IPS-11a (cell line): ENCODE measurements around the gene SERPINB11.
"Not testable (repeated sequence)": the region's sequence is repeated elsewhere in the genome, so short reads cannot be mapped to it uniquely, and the experiment has no call there.

Experiments used
- H3K4me3 ChIP-seq: one replicate; pipeline ENCODE4 v1.5.1; 2013; ENCODE audit warnings: low read depth, low read length, control low read depth

The SERPINB11 gene, protein sequence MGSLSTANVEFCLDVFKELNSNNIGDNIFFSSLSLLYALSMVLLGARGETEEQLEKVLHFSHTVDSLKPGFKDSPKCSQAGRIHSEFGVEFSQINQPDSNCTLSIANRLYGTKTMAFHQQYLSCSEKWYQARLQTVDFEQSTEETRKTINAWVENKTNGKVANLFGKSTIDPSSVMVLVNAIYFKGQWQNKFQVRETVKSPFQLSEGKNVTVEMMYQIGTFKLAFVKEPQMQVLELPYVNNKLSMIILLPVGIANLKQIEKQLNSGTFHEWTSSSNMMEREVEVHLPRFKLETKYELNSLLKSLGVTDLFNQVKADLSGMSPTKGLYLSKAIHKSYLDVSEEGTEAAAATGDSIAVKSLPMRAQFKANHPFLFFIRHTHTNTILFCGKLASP

DNA sequence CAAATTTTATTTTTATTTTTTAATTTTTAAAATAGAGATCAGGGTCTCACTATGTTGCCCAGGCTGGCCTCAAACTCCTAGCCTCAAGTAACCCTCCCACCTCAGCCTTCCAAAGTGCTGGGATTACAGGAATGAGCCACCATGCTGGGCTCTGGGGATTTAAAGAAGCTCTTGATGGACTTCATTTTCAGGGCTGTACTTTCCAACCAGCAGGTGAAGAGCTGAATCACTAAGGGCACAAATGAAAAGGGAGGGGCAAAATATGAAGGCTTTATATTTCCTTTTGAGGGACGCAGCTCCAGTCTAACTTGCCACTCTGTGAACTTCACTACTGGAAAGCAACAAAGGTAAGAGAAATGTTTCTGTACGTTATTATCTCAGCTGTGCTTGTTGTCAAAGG, at the start of gene SERPINB11:
SERPINB11 (plus strand) TSS at position 301 of the 400 bp plus-strand sequence. CDS start 7,234 bp downstream, outside the sequence.
- H3K4me3 ChIP-seq: no peak within 1 kb of the TSS

DNA sequence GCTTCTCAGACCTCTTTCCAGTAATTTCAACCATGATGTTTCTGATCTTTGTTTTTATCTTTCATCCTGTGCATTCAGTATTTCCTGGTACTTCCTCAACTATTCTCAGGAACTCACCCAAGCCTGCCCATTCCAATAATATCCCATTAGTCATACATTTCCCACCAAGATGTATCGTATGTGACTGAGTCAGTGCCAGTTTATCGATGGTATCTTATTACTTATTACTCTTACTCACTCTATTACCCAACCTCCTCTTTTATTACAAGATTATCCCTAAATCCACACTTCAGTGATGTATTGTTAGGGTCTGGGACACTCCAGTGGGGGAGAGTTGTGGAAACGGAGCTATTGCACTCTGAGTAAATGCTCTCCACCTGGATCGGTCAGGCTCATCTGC, 43.8 kb upstream of the SERPINB11 start:
- not testable (repeated sequence) for H3K4me3 ChIP-seq

DNA sequence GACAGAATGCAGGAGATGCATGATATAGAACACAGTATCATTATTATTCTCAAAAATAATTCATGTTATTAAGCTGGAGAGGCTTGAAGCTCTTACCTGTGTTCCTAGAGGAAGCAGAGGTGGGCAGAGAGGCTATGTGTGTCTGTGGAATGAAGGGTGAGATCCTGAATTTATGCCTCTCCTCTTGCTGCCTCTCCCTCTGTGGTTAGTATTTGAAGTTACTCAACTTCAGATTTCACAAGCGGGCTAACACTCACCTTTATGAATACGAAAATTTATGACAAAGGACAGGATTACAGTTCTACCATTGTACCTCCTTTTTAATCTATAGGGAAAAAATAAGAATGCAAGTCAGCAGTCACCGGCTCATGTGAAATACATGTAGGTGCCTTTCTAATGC, 41.0 kb upstream of the SERPINB11 start, which contains the start of gene SERPINB3:
SERPINB3 (minus strand) TSS at position 144 of the 400 bp plus-strand sequence. CDS start 677 bp downstream, outside the sequence.
- H3K4me3 ChIP-seq: not testable (repeated sequence)

DNA sequence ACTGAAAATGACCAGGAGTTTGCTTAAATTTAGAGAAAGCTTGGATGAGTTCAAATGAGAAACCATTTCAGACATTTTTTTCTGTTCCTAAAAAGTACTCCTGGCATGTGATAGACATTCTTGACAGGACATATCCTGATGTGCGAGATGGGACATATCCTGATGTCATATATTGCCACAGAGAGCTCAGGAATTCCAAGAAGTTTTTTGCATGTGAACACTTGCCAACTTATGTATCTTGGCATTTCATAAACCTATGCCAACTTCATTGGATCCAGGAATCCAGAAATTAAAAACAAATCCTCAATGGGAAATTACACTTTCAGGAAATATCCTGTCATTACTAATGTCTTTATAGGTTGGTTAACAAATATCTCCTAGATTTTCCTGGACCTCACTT, 38.2 kb upstream of the SERPINB11 start:
- H3K4me3 ChIP-seq: no peak overlapping the region

DNA sequence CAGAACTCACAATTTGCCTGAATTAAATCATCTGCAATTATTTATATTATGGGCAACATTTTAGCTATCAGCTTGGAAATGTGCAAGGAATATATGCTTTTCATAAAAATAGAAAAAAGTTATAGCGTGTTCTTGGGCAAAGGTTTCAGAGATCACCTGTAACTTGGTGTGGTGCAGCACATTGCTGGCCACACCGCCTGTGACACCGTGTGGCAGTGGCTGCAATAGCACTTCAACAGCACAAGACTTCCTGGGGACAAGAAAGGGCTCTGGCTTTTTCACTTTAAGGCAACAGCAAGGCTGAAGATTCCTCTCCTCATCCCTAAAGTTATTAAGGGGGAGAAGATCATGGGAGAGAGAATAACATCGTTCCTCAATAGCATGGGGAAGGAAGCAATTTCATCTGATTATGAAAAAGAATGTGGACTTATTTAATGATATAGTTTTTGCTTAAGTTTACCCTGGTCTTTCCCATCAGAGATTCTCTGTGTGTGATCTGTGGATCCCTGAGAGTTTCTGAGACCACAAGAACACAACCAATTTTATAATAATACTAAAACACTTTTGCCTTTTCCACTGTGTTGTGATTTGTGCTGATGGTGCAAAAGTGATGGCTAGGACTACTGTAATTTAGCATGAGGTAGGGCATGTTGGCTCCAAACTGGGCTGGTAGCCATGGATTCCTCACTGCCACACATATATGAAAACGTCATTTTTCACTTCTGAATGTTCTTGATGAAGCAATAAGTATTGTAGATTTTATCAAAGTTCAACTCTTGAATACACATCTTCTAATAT, 26.0 kb upstream of the SERPINB11 start:
- no peak overlapping the region for H3K4me3 ChIP-seq

DNA sequence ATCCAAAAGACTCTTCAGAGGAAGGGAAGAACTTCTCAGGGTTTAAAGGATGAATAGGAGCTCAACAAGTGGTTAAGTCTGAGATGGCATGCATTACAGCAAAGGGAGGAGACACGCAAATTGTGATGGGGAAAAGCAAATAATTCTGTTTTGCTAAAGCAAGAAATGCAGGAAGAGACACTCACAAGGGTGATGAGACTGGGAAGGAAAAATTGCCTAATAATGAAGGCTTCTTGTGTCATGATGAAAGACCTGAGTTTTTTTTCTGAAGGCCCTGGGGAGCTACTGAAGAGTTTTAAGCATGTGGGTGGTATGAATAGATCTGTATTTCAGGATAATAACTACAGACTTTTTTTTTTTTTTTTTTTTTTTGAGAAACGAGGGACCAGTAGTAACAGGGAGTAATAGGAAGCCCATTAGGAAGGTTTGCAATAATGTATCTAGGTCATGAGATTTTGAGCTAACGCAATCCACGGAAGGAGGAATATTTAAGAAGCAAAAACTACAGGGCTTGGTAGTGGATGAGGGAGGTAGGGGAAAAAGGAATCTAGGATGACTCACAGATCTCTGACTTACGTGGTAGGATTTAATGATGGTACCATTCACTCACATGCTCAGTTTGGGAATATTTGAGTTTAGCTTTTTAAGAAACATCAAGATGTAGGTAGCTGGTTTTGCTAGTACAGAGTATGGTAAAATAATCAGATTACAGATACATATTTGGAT, 25.1 kb upstream of the SERPINB11 start:
- H3K4me3 ChIP-seq: no peak overlapping the region

DNA sequence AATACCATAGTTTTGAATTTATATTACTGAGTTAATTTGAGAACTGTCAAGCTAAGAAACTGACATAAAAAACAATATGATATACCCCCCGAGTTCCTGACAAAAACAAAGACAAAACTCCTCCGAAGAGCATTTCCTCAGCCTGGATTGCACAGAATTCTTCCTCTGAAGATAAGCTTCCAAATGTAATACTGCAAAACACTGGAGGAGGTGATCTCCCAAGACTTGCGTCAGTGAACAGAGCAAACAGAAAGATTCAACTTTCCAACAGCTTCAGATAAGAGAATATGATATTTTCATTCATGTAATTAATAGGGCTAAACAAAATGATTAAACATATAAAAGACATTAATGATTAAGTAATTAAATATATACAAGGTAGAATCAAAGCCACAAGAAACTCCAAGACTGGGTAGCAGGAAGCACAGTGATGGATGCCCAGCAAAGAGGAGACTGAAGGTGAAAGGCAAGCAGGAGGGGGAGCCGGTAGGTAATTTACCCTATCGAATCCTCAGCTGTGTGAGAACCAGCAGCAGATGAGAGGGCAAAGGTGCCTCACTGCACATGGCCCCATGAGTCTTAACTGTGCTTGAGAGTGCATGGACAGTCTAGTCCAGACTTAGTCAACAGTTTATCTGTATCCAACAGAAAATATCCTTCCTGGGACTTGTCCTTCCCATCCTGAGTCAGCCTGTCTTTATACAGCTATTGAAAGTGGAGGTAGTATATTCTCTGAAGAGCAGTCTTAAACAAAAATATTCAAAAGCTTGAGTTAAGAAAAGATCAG, 22.7 kb upstream of the SERPINB11 start:
- no peak overlapping the region for H3K4me3 ChIP-seq

DNA sequence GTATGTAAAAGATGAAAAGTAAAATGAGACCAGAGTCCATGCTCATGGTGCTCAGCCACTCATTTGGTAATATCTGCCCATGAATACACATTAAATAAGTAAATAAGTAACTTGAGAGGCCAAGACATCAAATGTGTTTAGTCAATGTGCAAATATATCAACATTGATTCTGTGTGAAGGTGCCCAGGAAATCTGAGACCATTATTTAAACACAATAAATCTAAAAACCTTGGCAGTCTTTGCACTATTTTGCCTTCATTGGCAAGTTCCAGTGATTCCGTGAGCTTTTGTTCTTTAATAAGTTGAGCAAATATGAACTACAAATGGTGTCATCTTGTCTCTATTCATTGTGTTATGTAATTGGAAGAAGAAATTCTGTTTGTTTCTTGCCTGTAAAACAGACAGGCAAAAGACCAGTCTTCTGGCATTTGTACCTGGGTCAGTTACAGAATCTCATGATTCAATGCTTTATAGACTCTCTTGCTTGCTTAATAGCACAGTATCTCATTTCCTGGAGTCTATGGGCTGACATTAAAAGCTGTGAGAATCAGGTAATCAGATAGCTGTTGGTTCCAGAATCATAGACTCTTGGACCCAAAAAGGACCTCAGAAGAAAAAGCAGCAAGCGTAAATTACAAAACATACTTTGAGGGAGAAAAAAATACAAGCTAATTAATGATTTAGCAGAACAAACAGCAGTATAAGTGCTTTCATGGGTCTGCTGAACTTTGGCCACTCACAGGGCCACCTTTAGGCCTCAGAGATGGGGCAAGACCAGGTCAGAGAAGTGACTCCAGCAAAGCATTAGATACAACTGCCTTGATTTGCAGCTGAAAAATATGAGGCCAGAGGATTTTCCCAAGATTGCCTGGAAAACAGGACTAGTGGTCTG, 21.1 kb upstream of the SERPINB11 start:
- no peak overlapping the region for H3K4me3 ChIP-seq

DNA sequence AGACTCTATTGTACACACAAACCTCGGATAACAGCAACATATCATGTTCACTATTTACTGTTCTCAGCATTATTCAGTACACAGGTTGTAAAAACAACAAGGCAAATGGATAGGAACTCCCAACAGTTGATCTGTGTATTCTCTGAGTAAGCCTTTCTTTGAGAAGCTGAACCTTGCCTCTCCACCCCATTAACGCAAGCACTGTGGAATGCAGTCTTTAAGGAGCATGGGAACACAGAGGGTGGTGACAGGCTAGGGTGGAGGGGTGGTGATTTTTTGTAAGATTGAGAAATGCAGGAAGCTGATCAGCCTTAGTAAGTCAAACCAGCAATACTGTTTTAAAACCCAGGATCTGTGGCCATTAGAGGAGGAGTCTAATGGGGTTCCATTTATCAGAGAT, 19.6 kb upstream of the SERPINB11 start:
- H3K4me3 ChIP-seq: no peak overlapping the region

DNA sequence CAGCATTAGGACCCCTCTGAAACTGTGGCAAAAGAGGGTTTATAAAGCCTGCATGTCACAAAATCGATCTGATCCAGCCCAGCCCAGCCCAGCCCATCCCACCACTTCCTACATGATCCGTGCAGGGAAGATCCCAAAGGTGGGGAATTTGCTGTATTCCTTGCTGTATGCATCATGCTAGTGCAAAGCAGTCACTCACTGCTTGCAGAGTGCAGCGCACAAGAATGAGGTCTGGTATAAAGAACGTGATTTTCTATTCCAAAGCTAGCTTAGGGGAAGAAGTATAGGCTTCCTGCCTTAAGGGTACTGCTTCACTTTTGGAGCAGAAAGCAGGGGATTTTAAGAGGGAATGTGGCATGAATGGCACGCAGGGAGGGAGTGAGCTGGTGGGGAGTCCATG, 18.9 kb upstream of the SERPINB11 start:
- H3K4me3 ChIP-seq: no peak overlapping the region

DNA sequence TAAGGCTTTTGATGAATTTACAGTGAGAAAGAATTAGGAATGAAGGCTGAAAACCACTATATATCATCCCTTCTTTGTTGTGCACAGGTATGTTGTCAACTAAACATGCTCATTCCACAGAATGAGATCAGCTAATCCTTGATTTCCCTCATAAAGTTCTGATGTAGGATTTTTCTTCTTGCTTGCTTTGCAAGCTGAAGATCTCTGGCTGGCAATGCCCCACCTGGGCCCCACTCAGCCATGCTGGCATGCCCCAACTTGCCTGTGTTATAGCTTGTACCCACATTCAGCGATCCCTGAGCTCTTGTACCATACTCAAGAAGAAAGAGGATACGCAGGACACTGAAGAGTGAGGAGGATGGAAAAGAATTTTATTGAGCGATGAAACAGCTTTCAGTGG, 18.0 kb upstream of the SERPINB11 start:
- no peak overlapping the region for H3K4me3 ChIP-seq

DNA sequence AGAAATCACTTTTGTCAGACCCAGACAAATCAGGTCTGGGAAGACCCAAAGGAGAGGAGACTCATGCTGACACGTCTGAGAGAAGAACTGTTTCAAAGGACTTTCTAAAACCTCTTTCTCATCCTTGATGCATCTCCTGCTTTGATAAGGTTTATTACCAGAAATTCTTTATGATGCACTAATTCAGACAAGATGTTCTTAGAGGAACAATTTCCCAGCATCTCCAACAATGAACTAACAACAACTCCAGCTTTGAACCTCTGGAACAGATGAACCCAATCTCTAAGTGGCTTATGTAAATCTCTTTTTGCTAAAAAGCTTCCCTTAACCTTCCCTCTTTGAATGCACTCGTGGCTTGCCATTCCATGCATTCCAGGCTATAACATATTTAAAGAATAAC, 15.9 kb upstream of the SERPINB11 start:
- no peak overlapping the region for H3K4me3 ChIP-seq

DNA sequence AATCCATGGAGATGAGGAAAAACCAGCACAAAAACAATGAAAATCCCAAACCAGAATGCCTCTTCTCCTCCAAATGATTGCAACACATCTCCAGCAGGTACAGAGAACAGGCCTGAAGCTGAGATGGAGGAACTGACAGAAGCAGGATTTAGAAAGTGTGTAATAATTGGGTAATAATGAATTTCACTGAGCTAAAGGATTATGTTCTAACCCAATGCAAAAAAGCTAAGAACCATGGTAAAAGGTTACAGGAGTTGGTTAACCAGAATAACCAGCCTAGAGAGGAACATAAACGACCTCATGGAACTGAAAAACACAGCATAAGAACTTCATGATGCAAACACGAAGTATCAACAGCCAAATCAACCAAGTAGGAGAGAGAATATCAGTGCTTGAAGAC, 13.7 kb upstream of the SERPINB11 start:
- H3K4me3 ChIP-seq: no peak overlapping the region

DNA sequence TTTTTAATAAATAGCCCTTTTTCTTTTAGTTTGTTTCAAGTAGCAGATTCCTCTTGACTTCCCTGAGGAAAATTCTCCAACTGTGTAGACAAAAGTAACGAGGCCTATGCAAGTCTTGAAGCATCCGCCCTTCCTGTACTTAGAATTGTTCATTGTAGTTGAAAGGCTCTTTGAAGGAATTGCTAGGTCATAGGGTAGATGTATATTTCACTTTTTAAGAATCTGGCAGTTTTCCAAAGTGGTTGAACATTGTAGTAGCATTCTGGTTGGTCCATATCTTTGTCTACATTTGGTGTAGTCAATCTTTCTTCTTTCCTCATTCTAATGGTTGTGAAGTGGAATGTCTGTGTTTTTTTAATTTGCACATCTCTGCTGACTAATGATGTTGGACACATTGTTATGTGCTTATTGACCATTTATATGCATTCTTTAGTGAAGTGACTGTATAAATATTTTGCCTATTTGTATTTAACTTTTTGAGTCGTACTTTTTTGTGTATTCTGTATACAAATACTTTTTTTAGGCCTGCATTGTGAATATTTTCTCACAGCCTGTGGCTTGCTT, 5.6 kb upstream of the SERPINB11 start:
- H3K4me3 ChIP-seq: no peak overlapping the region

DNA sequence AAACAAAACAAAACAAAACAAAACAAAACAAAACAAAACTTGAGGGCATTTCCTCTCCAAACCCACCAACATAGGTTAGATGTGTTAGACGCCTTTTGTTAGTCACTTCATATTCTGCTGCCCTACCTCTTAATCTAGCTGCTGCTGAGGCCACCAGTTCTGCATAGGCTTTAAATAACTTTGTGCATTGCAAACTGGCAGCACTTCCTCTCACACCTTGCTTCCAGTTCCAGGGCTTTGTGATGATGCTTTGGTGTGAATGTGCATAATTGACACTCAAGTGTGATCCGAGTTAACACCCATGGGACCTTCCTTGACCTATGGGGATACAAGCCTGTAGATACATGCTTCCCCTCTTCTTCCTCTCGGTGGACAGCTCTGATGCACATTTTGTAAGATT, 2.3 kb upstream of the SERPINB11 start:
- H3K4me3 ChIP-seq: no peak overlapping the region

DNA sequence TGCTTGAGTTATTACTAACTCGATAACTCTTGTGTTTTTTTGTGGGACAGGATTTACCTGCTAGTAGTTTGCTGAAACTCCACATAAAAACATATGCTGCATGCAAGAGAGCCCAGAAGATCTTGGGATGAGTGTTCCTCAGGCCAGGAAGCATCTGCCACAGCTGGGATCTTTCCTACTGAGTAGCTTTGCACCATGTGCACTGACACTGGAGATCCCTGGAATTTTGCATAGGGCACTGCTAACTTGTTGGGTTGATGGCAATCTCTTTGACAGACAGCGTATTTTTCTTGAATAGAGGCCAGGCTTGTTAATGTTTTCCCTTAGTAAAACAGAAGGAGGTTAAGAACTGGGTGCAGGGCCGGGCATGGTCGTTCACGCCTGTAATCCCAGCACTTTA, 808 bp upstream of the SERPINB11 start:
- H3K4me3 ChIP-seq: no peak overlapping the region

DNA sequence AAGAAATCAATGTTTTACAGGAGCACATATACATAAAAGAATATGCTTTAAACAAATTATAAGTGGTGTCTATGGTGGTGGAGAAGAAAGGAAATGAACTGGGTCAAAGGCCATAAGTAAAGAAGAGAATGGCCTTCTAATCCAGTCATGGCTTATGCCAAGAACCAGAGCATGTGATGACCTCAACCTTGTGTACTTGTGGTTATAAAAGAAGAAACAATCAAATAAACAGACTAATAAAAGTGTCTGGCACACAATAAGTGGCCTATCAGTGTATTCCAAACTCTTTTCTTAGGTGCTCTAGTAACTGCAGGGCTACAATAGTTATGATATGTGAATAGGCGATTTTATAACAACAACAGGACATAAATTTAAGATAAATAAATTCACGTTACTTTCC, 2.6 kb downstream of the SERPINB11 start:
- no peak overlapping the region for H3K4me3 ChIP-seq

DNA sequence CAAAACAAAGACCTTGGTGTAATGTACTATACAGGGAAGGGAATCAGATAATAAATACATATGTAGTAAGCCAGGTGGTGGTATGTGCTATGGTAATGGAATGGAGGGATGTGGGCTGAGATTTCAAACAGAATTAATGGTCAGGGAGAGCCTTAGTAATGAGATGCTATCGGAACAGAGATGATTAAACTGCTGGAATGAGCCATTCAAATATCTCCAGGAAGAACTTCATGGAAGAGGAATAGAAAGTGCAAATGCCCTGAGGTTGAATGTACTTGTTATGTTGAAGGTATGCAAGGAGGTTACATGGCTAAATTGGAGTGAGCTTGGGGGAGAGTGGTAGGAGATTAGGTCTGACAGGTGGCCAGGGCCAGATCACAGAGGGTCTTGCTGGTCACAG, 5.1 kb downstream of the SERPINB11 start:
- H3K4me3 ChIP-seq: no peak overlapping the region

DNA sequence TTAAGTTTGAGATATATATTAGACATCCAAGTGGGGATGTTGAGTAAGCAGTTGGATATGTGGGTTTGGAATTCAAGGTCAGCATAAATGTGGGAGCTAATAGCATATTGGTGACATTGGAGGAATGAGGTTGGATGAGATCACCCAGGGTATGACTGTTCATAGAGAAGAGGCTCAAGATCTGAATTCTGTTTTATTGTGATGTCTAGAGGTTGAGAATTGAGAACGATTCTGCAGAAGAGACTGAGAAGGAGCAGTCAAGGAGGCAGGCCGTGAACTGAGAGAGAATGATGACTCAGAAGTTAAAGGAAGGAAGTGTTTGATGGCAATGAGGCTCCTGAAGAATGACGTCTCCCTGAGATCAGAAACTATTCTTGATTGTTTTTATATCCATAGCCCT, 5.9 kb downstream of the SERPINB11 start:
- no peak overlapping the region for H3K4me3 ChIP-seq
